ENCODE data around the gene PAWR.
"Not testable (repeated sequence)": the region's sequence is repeated elsewhere in the genome, so short reads cannot be mapped to it uniquely, and the experiment has no call there.

Gene PAWR

GRCh38 chr12:79686171-79686570, 4.6 kb downstream of the PAWR start:
- DNase-seq: no peak

DNA sequence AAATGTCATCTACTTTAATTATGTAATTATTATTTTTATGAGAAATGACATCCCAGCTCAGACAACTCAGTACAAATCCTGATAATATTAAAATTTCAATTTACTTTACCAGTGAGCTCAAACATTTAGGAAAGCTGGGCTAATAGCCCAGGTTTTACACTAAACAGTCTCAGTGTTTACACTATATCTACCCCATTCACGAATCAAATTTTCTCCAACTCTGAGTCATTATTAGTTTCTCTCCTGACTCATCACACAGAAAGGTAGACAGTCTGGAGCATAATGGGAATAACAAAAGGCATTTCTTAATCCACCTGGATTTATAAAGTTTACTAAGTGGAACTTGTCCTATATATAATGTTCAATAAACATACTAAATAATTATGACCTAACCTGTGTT, 5.7 kb downstream of the PAWR start:
- no peak for DNase-seq

- not testable (repeated sequence) for DNase-seq
Observed at GRCh38 chr12:79684338-79684737, 6.4 kb downstream of the PAWR start.

DNA sequence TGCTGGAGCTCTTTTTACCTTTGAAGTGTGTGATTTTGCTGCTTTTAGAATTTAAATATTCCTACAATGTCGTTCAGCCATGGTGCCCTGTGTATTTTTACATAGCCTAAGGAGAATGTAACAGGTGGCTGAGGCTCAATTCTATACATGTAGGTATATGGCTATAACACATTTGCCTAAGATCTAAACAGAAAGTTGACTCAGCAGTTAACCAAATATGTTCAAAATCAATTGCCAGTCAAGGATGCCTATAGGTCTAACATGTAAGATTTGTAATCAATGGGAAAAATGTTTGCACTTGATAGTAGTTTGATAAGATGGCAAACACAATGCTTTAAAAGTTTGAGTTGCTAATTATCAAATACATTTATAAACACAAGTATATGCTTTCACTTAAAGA, 8.2 kb downstream of the PAWR start:
- no peak for DNase-seq

GRCh38 chr12:79681008-79681590, 9.7 kb downstream of the PAWR start:
- no peak for DNase-seq

- DNase-seq: no peak
Observed at GRCh38 chr12:79680051-79680450, 10.7 kb downstream of the PAWR start.

DNA sequence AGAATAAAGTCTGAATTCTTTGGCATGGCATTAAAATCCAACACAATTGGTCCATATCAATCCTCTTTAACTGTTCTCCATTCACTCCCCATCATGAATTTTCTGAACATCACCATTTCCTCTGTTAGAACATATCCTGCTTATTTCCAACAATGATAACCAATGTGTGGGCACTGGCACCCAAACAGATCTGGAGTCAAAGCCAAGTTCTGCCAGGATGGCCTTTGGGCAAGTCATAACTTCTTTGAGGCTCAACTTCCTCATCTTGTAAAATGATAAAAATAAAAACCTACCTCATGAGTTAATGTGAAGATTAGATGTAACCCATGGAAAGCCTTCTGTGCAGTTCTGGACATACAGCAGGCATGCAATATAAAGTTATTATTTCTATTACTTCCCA, 12.5 kb downstream of the PAWR start:
- DNase-seq: no peak

- DNase-seq: no peak
Observed at GRCh38 chr12:79677672-79678071, 13.1 kb downstream of the PAWR start.

DNA sequence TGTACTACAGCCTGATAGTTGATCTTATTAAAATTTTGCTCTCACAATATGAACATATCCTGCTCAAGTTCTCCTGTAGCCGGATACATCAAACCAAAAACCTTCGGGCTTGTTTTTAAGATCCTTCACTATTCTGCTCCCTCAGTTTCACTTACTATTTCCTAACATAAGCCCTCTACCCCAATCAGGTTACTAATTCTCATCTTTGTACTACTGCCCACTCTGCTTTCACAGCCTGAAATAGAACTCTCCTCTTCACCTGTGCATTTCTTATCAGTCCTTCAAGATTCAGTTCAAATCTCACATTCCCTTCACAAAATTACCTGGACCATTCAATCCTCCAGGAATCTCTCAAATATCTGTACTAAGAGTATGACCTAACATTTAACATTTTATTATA, 14.2 kb downstream of the PAWR start:
- no peak for DNase-seq

- no peak for DNase-seq
Observed at GRCh38 chr12:79674629-79675028, 16.1 kb downstream of the PAWR start.

GRCh38 chr12:79673354-79673753, 17.4 kb downstream of the PAWR start:
- DNase-seq: no peak

DNA sequence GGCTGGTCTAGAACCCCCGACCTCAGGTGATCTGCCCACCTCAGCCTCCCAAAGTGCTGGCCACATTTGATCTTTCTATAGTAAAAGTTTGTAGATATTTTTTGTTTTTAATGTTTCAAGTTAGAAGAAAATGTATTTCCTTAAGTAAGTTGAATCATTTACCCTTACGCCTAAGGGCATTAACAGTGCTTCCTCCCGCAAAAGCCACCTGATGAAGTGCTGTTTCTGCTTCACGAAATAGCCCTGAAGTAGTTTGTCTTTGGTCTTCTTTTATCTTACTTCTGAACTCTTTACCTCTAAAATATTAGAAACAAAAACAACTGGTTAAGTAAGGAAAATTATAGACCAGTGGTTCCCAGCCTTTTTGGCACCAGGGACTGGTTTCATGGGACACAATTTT, 22.7 kb downstream of the PAWR start:
- no peak for DNase-seq

- DNase-seq: no peak
Observed at GRCh38 chr12:79665212-79665887, 25.4 kb downstream of the PAWR start.

GRCh38 chr12:79664518-79664917, 26.2 kb downstream of the PAWR start:
- DNase-seq: no peak

- no peak for DNase-seq
Observed at GRCh38 chr12:79662046-79662811, 28.5 kb downstream of the PAWR start.

- no peak for DNase-seq
Observed at GRCh38 chr12:79661629-79662028, 29.1 kb downstream of the PAWR start.

- DNase-seq: no peak
Observed at GRCh38 chr12:79659961-79660431, 30.8 kb downstream of the PAWR start.

DNA sequence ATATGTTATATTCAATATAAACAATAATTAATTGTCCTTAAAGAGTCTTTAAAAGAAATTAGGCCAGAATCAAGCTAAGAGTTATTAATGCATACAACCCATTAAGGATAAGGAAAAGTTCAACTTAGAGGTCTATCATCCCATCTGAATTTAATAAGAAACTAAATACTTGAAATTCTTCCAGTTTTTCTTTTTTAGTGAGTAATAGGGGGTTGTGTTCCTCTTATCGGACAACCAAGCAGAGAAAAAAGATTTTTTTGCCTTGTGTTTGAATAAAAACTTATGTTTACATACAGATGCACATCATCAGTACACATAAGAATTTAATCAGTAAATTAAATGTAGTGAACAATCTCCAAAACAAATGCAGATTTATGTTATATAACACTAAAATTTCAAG, 32.5 kb downstream of the PAWR start:
- no peak for DNase-seq

GRCh38 chr12:79657136-79657535, 33.6 kb downstream of the PAWR start:
- DNase-seq: no peak

DNA sequence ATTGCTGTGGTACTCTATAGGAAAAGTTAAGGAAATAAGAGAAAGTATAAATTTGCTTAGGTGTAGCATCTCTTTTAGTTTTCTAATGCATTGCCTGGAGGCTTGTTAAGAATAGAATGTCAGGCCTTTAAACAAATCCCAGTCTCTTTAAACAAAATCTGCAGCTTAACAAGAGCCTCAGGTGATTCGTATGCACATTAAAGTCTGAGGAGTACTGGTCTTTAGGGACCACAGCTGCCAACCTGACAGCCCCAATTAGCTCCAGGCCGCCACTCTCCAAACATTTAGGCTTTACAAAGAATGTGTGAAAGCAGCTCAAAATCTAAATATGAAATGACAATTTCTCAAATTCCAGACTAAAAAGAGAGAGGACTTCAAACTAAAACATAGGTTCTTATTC, 35.7 kb downstream of the PAWR start:
- DNase-seq: no peak

- no peak for DNase-seq
Observed at GRCh38 chr12:79652521-79652920, 38.2 kb downstream of the PAWR start.

- DNase-seq: no peak
Observed at GRCh38 chr12:79650440-79650839, 40.3 kb downstream of the PAWR start.

- no peak for DNase-seq
Observed at GRCh38 chr12:79648881-79649280, 41.9 kb downstream of the PAWR start.

GRCh38 chr12:79646843-79647242, 43.9 kb downstream of the PAWR start:
- DNase-seq: not testable (repeated sequence)

Data from hippocampal formation (tissue), 2 donors.